ENCODE measurements around the gene PTF1A.

PTF1A gene

GRCh38 chr10:23194471-23194965 lies 2.4 kb downstream of the PTF1A start:
- DNase-seq (ENCODE audit: extremely low read depth, low read depth): no peak
- H3K4me3 ChIP-seq (replicated peaks; ENCODE audit: low read depth, low read length): no peak overlapping the region
- no peak for TF ChIP-seq CTCF (IDR thresholded peaks at IDR 0.05; ENCODE audit: low read depth, low read length, missing control alignments)

DNA sequence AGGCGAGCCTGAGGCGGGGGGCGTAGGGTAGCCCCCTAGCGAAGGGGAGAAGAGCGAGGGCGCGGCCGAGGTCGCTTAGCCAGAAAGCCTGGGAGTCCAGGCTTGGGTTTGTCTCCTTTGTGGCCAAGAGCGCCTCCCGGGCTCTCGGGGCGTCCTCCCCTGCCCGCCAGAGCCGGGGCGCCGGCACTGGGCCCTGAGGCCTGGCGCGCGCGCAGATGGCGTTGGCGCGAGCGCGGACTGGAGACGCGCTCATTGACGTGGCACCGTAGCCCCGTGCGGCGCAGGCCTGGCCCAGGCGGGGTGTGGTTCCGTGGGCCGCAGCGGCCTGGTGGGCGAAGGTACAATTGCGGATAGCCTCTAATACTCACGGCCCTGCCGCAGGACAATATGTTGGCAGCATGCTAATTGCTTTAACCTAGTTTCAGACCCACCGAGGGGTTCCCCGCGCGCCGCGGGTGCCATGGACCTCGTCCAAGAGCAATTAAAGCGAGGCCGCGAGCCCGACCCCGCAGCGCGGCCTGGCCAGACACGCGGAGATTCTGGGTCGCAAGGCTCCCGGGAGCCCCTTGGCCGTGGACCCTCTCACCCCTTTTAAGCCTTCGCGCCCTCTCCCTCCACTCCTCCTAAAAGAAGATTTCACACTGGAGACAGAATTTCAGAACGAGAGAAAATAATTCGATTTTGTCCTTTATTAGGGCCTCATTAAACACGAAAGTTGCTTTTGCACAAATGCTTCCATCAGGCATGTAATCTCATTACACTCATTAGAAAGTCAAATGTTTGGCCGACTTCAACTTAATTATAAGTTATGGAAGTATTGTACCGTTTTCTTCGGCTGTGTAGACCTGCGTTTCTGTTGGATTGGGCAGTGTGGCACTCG lies 3.1 kb downstream of the PTF1A start:
- TF ChIP-seq CTCF (IDR thresholded peaks at IDR 0.05; ENCODE audit: low read depth, low read length, missing control alignments): no peak
- DNase-seq (ENCODE audit: extremely low read depth, low read depth): no peak
- no peak overlapping the region for H3K4me3 ChIP-seq (replicated peaks; ENCODE audit: low read depth, low read length)

- no peak for TF ChIP-seq CTCF (IDR thresholded peaks at IDR 0.05; ENCODE audit: low read depth, low read length, missing control alignments)
- H3K4me3 ChIP-seq (replicated peaks; ENCODE audit: low read depth, low read length): no peak overlapping the region
Measured at GRCh38 chr10:23195846-23196600, 3.9 kb downstream of the PTF1A start.

DNA sequence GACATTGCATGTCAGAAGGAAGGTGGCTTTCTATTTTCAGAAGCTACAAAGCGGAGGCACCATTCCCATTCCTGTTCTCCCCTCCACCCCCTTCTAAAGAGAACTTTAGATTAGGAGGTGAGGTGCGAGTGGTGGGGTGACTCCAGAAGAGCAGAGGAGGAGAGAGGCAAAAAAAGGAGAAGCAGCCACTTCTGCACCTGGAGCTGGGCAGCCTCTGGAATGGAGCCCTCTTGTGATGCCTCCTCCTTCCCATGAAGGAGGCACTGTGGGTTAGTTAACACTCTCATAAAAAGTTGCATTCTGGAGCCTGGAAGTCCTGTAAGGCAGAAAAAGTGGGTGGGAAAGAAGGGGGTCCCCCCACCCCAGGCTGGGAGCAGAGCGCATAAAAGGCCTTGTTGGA lies 4.8 kb downstream of the PTF1A start:
- TF ChIP-seq CTCF (IDR thresholded peaks at IDR 0.05; ENCODE audit: low read depth, low read length, missing control alignments): no peak
- H3K4me3 ChIP-seq (replicated peaks; ENCODE audit: low read depth, low read length): no peak overlapping the region
- no peak for DNase-seq (ENCODE audit: extremely low read depth, low read depth)

More at GRCh38 chr10:23195846-23196600, 3.9 kb downstream of the PTF1A start:
- no peak for DNase-seq (ENCODE audit: extremely low read depth, low read depth)

GRCh38 chr10:23197416-23197861 lies 5.3 kb downstream of the PTF1A start:
- no peak for TF ChIP-seq CTCF (IDR thresholded peaks at IDR 0.05; ENCODE audit: low read depth, low read length, missing control alignments)

DNA sequence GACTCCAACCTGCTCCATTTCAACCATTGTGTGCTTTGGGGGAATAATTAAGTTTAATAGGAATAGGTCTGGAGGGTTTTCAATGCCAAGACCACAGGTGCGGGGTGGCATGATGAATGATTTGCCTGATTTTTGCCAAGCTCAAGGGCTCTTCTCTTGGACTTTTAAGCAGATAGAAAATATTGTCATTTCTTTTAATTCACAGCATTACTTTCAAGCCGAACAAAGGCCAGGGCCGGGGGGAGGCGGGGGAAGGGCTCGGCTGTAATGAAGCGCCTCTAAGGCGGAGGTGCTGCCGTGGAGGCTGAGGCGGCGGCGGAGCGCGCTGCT lies 6.5 kb downstream of the PTF1A start:
- H3K4me3 ChIP-seq (replicated peaks; ENCODE audit: low read depth, low read length): no peak overlapping the region
- DNase-seq (ENCODE audit: extremely low read depth, low read depth): no peak

More at GRCh38 chr10:23197416-23197861, 5.3 kb downstream of the PTF1A start:
- DNase-seq (ENCODE audit: extremely low read depth, low read depth): no peak
- no peak overlapping the region for H3K4me3 ChIP-seq (replicated peaks; ENCODE audit: low read depth, low read length)

More for the DNA sequence above, 6.5 kb downstream of the PTF1A start:
- no peak for TF ChIP-seq CTCF (IDR thresholded peaks at IDR 0.05; ENCODE audit: low read depth, low read length, missing control alignments)

Data from HFF-Myc (cell line).